GM21717 (cell line): ENCODE results near the gene CELSR1.

Experiments used
- ATAC-seq: cut with Tn5 transposase; IDR thresholded peaks from one replicate; pipeline ENCODE4 v1.9.1; 2021; ENCODE audit warnings: mild to moderate bottlenecking, moderate library complexity; ENCODE audit not compliant: unreplicated experiment

CELSR1 gene

GRCh38 chr22:46447906-46448305, 89.5 kb downstream of the CELSR1 start:
- ATAC-seq, result no peak

- no peak for ATAC-seq
Observed at GRCh38 chr22:46446799-46447198, 90.6 kb downstream of the CELSR1 start.

- ATAC-seq, result no peak
Observed at GRCh38 chr22:46445771-46446420, 91.5 kb downstream of the CELSR1 start.

- no peak for ATAC-seq
Observed at GRCh38 chr22:46444390-46444854, 93.0 kb downstream of the CELSR1 start.

- ATAC-seq, result no peak
Observed at GRCh38 chr22:46443850-46444389, 93.5 kb downstream of the CELSR1 start.

- no peak for ATAC-seq
Observed at GRCh38 chr22:46442217-46442853, 95.1 kb downstream of the CELSR1 start.

- no peak for ATAC-seq
Observed at GRCh38 chr22:46439576-46440465, 97.6 kb downstream of the CELSR1 start.

GRCh38 chr22:46439111-46439510, 98.3 kb downstream of the CELSR1 start:
- no peak for ATAC-seq

- ATAC-seq, result no peak
Observed at GRCh38 chr22:46437671-46438440, 99.6 kb downstream of the CELSR1 start.

GRCh38 chr22:46436595-46437175, 100.7 kb downstream of the CELSR1 start:
- ATAC-seq, result no peak

GRCh38 chr22:46433318-46433717, 104.1 kb downstream of the CELSR1 start:
- ATAC-seq, result no peak

- ATAC-seq, result no peak
Observed at GRCh38 chr22:46432164-46433068, 105.0 kb downstream of the CELSR1 start.

GRCh38 chr22:46430961-46431838, 106.2 kb downstream of the CELSR1 start:
- no peak for ATAC-seq

- ATAC-seq, result no peak
Observed at GRCh38 chr22:46429325-46429853, 108.0 kb downstream of the CELSR1 start.

GRCh38 chr22:46428602-46429324, 108.7 kb downstream of the CELSR1 start:
- ATAC-seq, result no peak

GRCh38 chr22:46428171-46428570, 109.2 kb downstream of the CELSR1 start:
- ATAC-seq, result no peak

- ATAC-seq, result no peak
Observed at GRCh38 chr22:46425016-46425415, 112.4 kb downstream of the CELSR1 start.
